IMR-90 (cell line): ENCODE data around the gene GRM4. TPM values are rescaled to one million over a fixed set of nuclear protein-coding genes. Genes with fewer than 3 reads are reported as not detected.

Source experiments
- ATAC-seq: fragments of 200-7000 bp; cut with Tn5 transposase; 2 replicates; pipeline ENCODE4 v1.9.1; 2020; ENCODE audit warnings: low read depth, mild to moderate bottlenecking, moderate library complexity
- BruUV-seq: library from RNA; stranded (reverse); fragments of 400-500 nt; replicated peaks from 2 replicates; lab custom pipeline; 2021; lab: Mats Ljungman, UMichigan
- CTCF ChIA-PET: fragments of 300-600 bp; formaldehyde crosslinking; extraction: SDS; loops from one replicate; lab custom pipeline; 2021; ENCODE audit warnings: antibody characterized with exemption; lab: Yijun Ruan, JAX
- POLR2A ChIA-PET: fragments of 300-600 bp; sonication (Branson Sonifier 250); formaldehyde crosslinking; loops from one replicate; lab custom pipeline; 2022; ENCODE audit warnings: antibody characterized with exemption; ENCODE audit not compliant: unreplicated experiment; lab: Charles Lee
- DNase-seq: peaks from one replicate; pipeline ENCODE4 v3.0.0; 2013
- H2AFZ ChIP-seq: replicated peaks from 2 replicates; pipeline ENCODE3; 2013; ENCODE audit warnings: low read length, mild to moderate bottlenecking; ENCODE audit not compliant: poor library complexity
- H2AK5ac ChIP-seq: 2 replicates; pipeline ENCODE4 v1.6.1; 2013; ENCODE audit warnings: low read depth, low read length, inconsistent platforms
- H2AK9ac ChIP-seq: replicated peaks from 2 replicates; pipeline ENCODE3; 2013; ENCODE audit warnings: mild to moderate bottlenecking, low read depth, low read length, moderate library complexity; ENCODE audit not compliant: poor library complexity
- H2BK120ac ChIP-seq: 2 replicates; pipeline ENCODE4 v1.6.1; 2013; ENCODE audit warnings: low read depth, low read length, inconsistent platforms
- H2BK15ac ChIP-seq: 3 replicates; pipeline ENCODE4 v1.6.1; 2013; ENCODE audit warnings: low read depth, low read length, inconsistent platforms
- H2BK20ac ChIP-seq: 2 replicates; pipeline ENCODE4 v1.6.1; 2013; ENCODE audit warnings: low read depth, mild to moderate bottlenecking, inconsistent platforms, low read length, moderate library complexity
- H2BK5ac ChIP-seq: 2 replicates; pipeline ENCODE4 v1.6.1; 2013; ENCODE audit warnings: mild to moderate bottlenecking, low read depth, low read length, inconsistent platforms; ENCODE audit not compliant: poor library complexity, severe bottlenecking
- H3K14ac ChIP-seq: replicated peaks from 2 replicates; pipeline ENCODE4 v1.6.1; 2013; ENCODE audit warnings: low read depth, low read length, inconsistent platforms
- H3K18ac ChIP-seq: 2 replicates; pipeline ENCODE4 v1.6.1; 2013; ENCODE audit warnings: low read depth, low read length, control low read depth
- H3K23ac ChIP-seq: 2 replicates; pipeline ENCODE4 v1.6.1; 2013; ENCODE audit warnings: low read depth, low read length, inconsistent platforms
- H3K27ac ChIP-seq: 2 replicates; pipeline ENCODE4 v1.5.1; 2013; ENCODE audit warnings: mild to moderate bottlenecking, control low read depth, low read length; ENCODE audit not compliant: insufficient read depth
- H3K27me3 ChIP-seq: 2 replicates; pipeline ENCODE4 v1.6.1; 2013; ENCODE audit warnings: low read length; ENCODE audit not compliant: control insufficient read depth, insufficient read depth
- H3K36me3 ChIP-seq: 2 replicates; pipeline ENCODE4 v1.6.1; 2013; ENCODE audit warnings: low read length, mixed read lengths; ENCODE audit not compliant: control insufficient read depth, insufficient read depth
- H3K4ac ChIP-seq: 2 replicates; pipeline ENCODE4 v1.6.1; 2013; ENCODE audit warnings: low read depth, low read length, inconsistent platforms
- H3K4me1 ChIP-seq: 2 replicates; pipeline ENCODE4 v1.6.1; 2013; ENCODE audit warnings: low read length, mixed read lengths; ENCODE audit not compliant: control insufficient read depth, insufficient read depth
- H3K4me2 ChIP-seq: 2 replicates; pipeline ENCODE4 v1.6.1; 2013; ENCODE audit warnings: low read depth, mild to moderate bottlenecking, control low read depth, low read length, moderate library complexity
- H3K4me3 ChIP-seq: 2 replicates; pipeline ENCODE4 v1.5.1; 2013; ENCODE audit warnings: low read depth, mild to moderate bottlenecking, control low read depth, low read length, moderate library complexity; ENCODE audit not compliant: insufficient read depth
- H3K56ac ChIP-seq: 2 replicates; pipeline ENCODE4 v1.6.1; 2013; ENCODE audit warnings: low read length, inconsistent platforms; ENCODE audit not compliant: insufficient read depth; ENCODE audit errors: extremely low read depth
- H3K79me1 ChIP-seq, 2 experiments: 2 replicates each; pipeline ENCODE4 v1.6.1; 2013; ENCODE audit warnings: low read length in 2 of 2, inconsistent platforms in 1 of 2, low read depth in 1 of 2
- H3K9ac ChIP-seq: 2 replicates; pipeline ENCODE4 v1.6.1; 2013; ENCODE audit warnings: low read depth, low read length, control low read depth
- H3K9me1 ChIP-seq: 2 replicates; pipeline ENCODE4 v1.6.1; 2013; ENCODE audit warnings: low read length, inconsistent platforms; ENCODE audit not compliant: insufficient read depth
- H3K9me3 ChIP-seq: 2 replicates; pipeline ENCODE4 v1.6.1; 2013; ENCODE audit warnings: low read length; ENCODE audit not compliant: control insufficient read depth, insufficient read depth
- H4K20me1 ChIP-seq: 2 replicates; pipeline ENCODE4 v1.6.1; 2013; ENCODE audit warnings: low read length, inconsistent platforms; ENCODE audit not compliant: insufficient read depth
- H4K5ac ChIP-seq: 2 replicates; pipeline ENCODE4 v1.6.1; 2013; ENCODE audit warnings: mild to moderate bottlenecking, low read depth, low read length, control low read depth
- H4K8ac ChIP-seq, 2 experiments: 2 replicates each; pipeline ENCODE4 v1.6.1; 2013; ENCODE audit warnings: low read depth in 2 of 2, low read length in 2 of 2, control low read depth in 1 of 2, inconsistent platforms in 1 of 2
- H4K91ac ChIP-seq: 2 replicates; pipeline ENCODE4 v1.6.1; 2013; ENCODE audit warnings: low read depth, low read length, inconsistent platforms; ENCODE audit not compliant: insufficient read depth
- BHLHE40 ChIP-seq: fragments of 150-350 bp; IDR thresholded peaks from 2 replicates; pipeline ENCODE4 v1.6.1; 2016; ENCODE audit warnings: mild to moderate bottlenecking, low read depth, low read length
- CEBPB ChIP-seq: IDR thresholded peaks from 2 replicates; pipeline ENCODE4 v1.6.1; 2012; ENCODE audit warnings: low read depth, low read length, improper control_type of control experiment
- CHD1 ChIP-seq: IDR thresholded peaks from 2 replicates; pipeline ENCODE4 v1.6.1; 2012; ENCODE audit warnings: low read depth, low read length, improper control_type of control experiment
- FOS ChIP-seq: fragments of 150-350 bp; IDR thresholded peaks from 2 replicates; pipeline ENCODE4 v1.6.1; 2016; ENCODE audit warnings: low read depth, low read length
- MAFK ChIP-seq: IDR thresholded peaks from 2 replicates; pipeline ENCODE4 v1.6.1; 2012; ENCODE audit warnings: low read depth, low read length, improper control_type of control experiment
- MAZ ChIP-seq: IDR thresholded peaks from 2 replicates; pipeline ENCODE4 v1.6.1; 2012; ENCODE audit warnings: low read depth, mild to moderate bottlenecking, low read length, improper control_type of control experiment, moderate library complexity, borderline replicate concordance
- MXI1 ChIP-seq: IDR thresholded peaks from 2 replicates; pipeline ENCODE4 v1.6.1; 2012; ENCODE audit warnings: low read depth, mild to moderate bottlenecking, low read length, moderate library complexity, borderline replicate concordance
- NFE2L2 ChIP-seq: fragments of 150-350 bp; IDR thresholded peaks from 2 replicates; pipeline ENCODE4 v1.6.1; 2016; ENCODE audit warnings: low read depth, mild to moderate bottlenecking, low read length
- POLR2A ChIP-seq: IDR thresholded peaks from 2 replicates; pipeline ENCODE4 v1.6.1; 2012; ENCODE audit warnings: mild to moderate bottlenecking, low read depth, low read length
- RAD21 ChIP-seq: IDR thresholded peaks from 2 replicates; pipeline ENCODE4 v1.6.1; 2012; ENCODE audit warnings: low read length, improper control_type of control experiment
- RCOR1 ChIP-seq: IDR thresholded peaks from 2 replicates; pipeline ENCODE4 v1.6.1; 2012; ENCODE audit warnings: mild to moderate bottlenecking, low read length, improper control_type of control experiment; ENCODE audit not compliant: insufficient replicate concordance
- RFX5 ChIP-seq: IDR thresholded peaks from 2 replicates; pipeline ENCODE4 v1.8.0; 2012; ENCODE audit warnings: low read depth, mild to moderate bottlenecking, low read length, moderate library complexity
- SMC3 ChIP-seq: fragments of 150-350 bp; IDR thresholded peaks from 2 replicates; pipeline ENCODE4 v1.6.1; 2016; ENCODE audit warnings: low read depth, mild to moderate bottlenecking, antibody characterized with exemption, low read length, moderate library complexity
- WGBS, 2 experiments: methylation state at CpG; one replicate each; pipeline versions ENCODE4 v1.1.5 to v1.1.7; 2013; ENCODE audit warnings: missing lambda C conversion rate in 2 of 2; ENCODE audit not compliant: insufficient read length in 1 of 2; ENCODE audit errors: extremely low coverage in 2 of 2; 5-methylcytosine and 5-hydroxymethylcytosine counted together
- dilution Hi-C: fragments of 300-500 bp; cut with HindIII; formaldehyde crosslinking; loops from one replicate; pipeline ENCODE4 v1.14.3; 2018; ENCODE audit warnings: low sequenced_read_pairs; ENCODE audit not compliant: unreplicated experiment
- in situ Hi-C: fragments of 300-500 bp; cut with MboI; formaldehyde crosslinking; loops from 3 replicates; pipeline ENCODE4 v1.14.3; 2019; ENCODE audit warnings: low sequenced_read_pairs, inconsistent platforms, mixed read lengths
- intact Hi-C: fragments of 100-400 bp; cut with micrococcal nuclease; formaldehyde crosslinking; loops from 2 replicates; pipeline ENCODE4 v1.10.0; 2022
- polyA plus RNA-seq, 3 experiments: library from polyadenylated mRNA; depleted of rRNA; stranded (reverse); fragments of >200 nt; gene quantifications; 2 replicates each; pipeline ENCODE4 v1.2.3, GENCODE V29; 2012; ENCODE audit warnings: low replicate concordance in 1 of 3
- total RNA-seq: library from RNA; depleted of rRNA; stranded (reverse); fragments of >200 nt; gene quantifications from 2 replicates; pipeline ENCODE4 v1.2.3, GENCODE V29; 2012
- TF ChIP-seq, protein P1 (sequence below): fragments of 150-350 bp; IDR thresholded peaks from 2 replicates; pipeline ENCODE4 v1.6.1; 2017; ENCODE audit warnings: mild to moderate bottlenecking, antibody characterized with exemption, low read length, low read depth
- TF ChIP-seq, protein P2 (sequence below): conservative IDR thresholded peaks from 2 replicates; pipeline ENCODE4 v1.5.1; 2012; ENCODE audit warnings: mild to moderate bottlenecking, low read depth, low read length, improper control_type of control experiment
- TF ChIP-seq, protein P3 (sequence below): fragments of 150-350 bp; IDR thresholded peaks from 2 replicates; pipeline ENCODE4 v1.6.1; 2016; ENCODE audit warnings: low read depth, mild to moderate bottlenecking, low read length, moderate library complexity, borderline replicate concordance

The GRM4 gene
- total and polyA plus RNA-seq, 2 of the 4 experiments (the other 2 are of a cell fraction) = 0.02 TPM; not detected in 1

DNA sequence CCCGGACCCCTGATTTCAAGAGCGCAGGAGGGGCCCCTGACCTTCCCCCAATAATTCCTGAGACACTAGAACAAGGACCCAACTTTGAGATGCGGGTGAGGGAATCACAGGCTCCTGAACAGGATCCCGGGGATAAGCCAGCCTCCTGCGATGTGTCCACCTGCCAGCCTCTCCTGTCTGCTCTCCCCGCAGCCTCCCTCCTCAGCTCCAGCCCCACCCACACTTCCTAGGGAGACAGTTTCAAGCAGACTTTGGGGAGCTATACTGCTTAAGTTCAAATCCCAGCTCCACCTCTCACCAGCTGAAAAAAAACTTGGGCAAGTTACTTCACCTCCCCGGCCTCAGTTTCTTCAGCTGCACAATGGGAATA lies 50.8 kb downstream of the GRM4 start:
- Histone ChIP-seq H3K4ac (no peak overlapping the region), H3K9ac (no peak overlapping the region), H3K14ac (no peak overlapping the region), H3K18ac (no peak overlapping the region), H3K4me3 (no peak overlapping the region), H3K23ac (no peak overlapping the region), H4K8ac (no peak overlapping the region), H2BK5ac (no peak overlapping the region), H2BK120ac (no peak overlapping the region), H4K5ac (no peak overlapping the region), H2AK5ac (no peak overlapping the region), H3K36me3 (no peaks in the 10 kb centered on the region), H3K9me3 (peaks cover 4% of the 10 kb centered on the region; the same call in 1 of the 2 replicates), H3K27me3 (peaks cover 57% of the 10 kb centered on the region), H3K4me2 (no peak overlapping the region), H3K79me1 (no peaks in the 10 kb centered on the region), H4K20me1 (no peaks in the 10 kb centered on the region), H3K56ac (no peak overlapping the region), H4K91ac (no peak overlapping the region), H2AFZ (no peak overlapping the region), H2BK15ac (no peak overlapping the region), H2BK20ac (no peak overlapping the region), H3K9me1 (no peaks in the 10 kb centered on the region), H2AK9ac (no peak overlapping the region), H3K4me1 (no peaks in the 10 kb centered on the region), H3K27ac (no peak overlapping the region)
- no peak for TF ChIP-seq NFE2L2
- TF ChIP-seq, protein P1, sequence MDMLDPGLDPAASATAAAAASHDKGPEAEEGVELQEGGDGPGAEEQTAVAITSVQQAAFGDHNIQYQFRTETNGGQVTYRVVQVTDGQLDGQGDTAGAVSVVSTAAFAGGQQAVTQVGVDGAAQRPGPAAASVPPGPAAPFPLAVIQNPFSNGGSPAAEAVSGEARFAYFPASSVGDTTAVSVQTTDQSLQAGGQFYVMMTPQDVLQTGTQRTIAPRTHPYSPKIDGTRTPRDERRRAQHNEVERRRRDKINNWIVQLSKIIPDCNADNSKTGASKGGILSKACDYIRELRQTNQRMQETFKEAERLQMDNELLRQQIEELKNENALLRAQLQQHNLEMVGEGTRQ = no peak
- TF ChIP-seq POLR2A = no peak
- TF ChIP-seq CHD1 = no peak
- no peak for TF ChIP-seq RAD21
- TF ChIP-seq BHLHE40 = no peak
- no peak for TF ChIP-seq CEBPB
- no peak for TF ChIP-seq FOS
- no peak for TF ChIP-seq MAZ
- TF ChIP-seq MAFK = no peak
- TF ChIP-seq, protein P2, sequence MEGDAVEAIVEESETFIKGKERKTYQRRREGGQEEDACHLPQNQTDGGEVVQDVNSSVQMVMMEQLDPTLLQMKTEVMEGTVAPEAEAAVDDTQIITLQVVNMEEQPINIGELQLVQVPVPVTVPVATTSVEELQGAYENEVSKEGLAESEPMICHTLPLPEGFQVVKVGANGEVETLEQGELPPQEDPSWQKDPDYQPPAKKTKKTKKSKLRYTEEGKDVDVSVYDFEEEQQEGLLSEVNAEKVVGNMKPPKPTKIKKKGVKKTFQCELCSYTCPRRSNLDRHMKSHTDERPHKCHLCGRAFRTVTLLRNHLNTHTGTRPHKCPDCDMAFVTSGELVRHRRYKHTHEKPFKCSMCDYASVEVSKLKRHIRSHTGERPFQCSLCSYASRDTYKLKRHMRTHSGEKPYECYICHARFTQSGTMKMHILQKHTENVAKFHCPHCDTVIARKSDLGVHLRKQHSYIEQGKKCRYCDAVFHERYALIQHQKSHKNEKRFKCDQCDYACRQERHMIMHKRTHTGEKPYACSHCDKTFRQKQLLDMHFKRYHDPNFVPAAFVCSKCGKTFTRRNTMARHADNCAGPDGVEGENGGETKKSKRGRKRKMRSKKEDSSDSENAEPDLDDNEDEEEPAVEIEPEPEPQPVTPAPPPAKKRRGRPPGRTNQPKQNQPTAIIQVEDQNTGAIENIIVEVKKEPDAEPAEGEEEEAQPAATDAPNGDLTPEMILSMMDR = no peak
- TF ChIP-seq RFX5 = no peak
- TF ChIP-seq SMC3 = no peak
- no peak for TF ChIP-seq RCOR1
- TF ChIP-seq MXI1 = no peak
- TF ChIP-seq, protein P3, sequence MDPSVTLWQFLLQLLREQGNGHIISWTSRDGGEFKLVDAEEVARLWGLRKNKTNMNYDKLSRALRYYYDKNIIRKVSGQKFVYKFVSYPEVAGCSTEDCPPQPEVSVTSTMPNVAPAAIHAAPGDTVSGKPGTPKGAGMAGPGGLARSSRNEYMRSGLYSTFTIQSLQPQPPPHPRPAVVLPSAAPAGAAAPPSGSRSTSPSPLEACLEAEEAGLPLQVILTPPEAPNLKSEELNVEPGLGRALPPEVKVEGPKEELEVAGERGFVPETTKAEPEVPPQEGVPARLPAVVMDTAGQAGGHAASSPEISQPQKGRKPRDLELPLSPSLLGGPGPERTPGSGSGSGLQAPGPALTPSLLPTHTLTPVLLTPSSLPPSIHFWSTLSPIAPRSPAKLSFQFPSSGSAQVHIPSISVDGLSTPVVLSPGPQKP = no peak
- DNase-seq = no peak
- intact Hi-C loops = no loop called here
- WGBS, 2 experiments = 71% methylated on average over 5 of the region's 7 CpGs; no CpG with 5 or more reads in 1 of the 2 experiments
- POLR2A ChIA-PET = no interaction called here
- no TSS peak for BruUV-seq
- ATAC-seq = no peak
- CTCF ChIA-PET = no interaction called here
- in situ Hi-C loops = no loop called here
- dilution Hi-C loops = no loop called here
